GM23338 (cell line): ENCODE measurements around the gene SLC5A2.

Source experiments
- CREB1 ChIP-seq: fragments of 250-450 bp; sonication (Bioruptor Pico); IDR thresholded peaks from 2 replicates; pipeline ENCODE4 v1.5.0; 2020; ENCODE audit warnings: low read depth, mild to moderate bottlenecking, moderate library complexity
- CTCF ChIP-seq, 2 experiments: fragments of 200-600 bp in 1 of 2; sonication (generic) in 1 of 2; conservative IDR thresholded peaks; 2 replicates each; pipeline versions ENCODE4 v1.5.1 to v1.6.1; 2016 to 2017; ENCODE audit warnings: antibody characterized with exemption in 2 of 2, low read depth in 2 of 2, mild to moderate bottlenecking in 2 of 2, moderate library complexity in 1 of 2
- EZH2 ChIP-seq: fragments of 200-600 bp; sonication (generic); IDR thresholded peaks from one replicate; pipeline ENCODE4 v1.8.0; 2017; ENCODE audit warnings: antibody characterized with exemption, mild to moderate bottlenecking, low read depth; ENCODE audit not compliant: unreplicated experiment
- EZH2phosphoT487 ChIP-seq: fragments of 200-600 bp; sonication (generic); IDR thresholded peaks from one replicate; pipeline ENCODE4 v1.8.1; 2018; ENCODE audit warnings: antibody characterized with exemption; ENCODE audit not compliant: unreplicated experiment
- POLR2AphosphoS5 ChIP-seq: IDR thresholded peaks from 2 replicates; pipeline ENCODE4 v1.6.1; 2016; ENCODE audit warnings: antibody characterized with exemption, low read depth
- TF ChIP-seq, protein P1 (sequence below): IDR thresholded peaks from 2 replicates; pipeline ENCODE4 v1.6.1; 2016; ENCODE audit warnings: antibody characterized with exemption

DNA sequence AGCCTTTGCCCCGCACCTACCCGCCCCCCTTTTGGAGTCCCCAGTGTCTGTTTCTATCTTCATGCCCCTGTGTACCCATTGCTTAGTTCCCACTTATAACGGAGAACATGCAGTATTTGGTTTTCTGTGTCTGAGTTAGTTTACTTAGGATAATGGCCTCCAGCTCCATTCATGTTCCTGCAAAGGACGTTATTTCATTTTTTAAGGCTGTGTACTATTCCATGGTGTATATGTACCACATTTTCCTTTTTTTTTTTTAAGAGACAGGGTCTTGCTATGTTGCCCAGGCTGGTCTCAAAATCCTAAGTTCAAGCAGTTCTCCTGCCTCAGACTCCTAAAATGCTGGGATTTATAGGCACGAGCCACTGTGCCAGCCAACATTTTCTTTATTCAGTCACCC is 15.1 kb upstream of the SLC5A2 start:
- no peak for TF ChIP-seq CTCF (conservative IDR thresholded peaks at IDR 0.05; ENCODE audit: low read depth in 2 of 2)
- TF ChIP-seq POLR2AphosphoS5, result no peak
- no peak for TF ChIP-seq EZH2
- TF ChIP-seq EZH2phosphoT487, result no peak
- no peak for TF ChIP-seq CREB1
- TF ChIP-seq, protein P1, sequence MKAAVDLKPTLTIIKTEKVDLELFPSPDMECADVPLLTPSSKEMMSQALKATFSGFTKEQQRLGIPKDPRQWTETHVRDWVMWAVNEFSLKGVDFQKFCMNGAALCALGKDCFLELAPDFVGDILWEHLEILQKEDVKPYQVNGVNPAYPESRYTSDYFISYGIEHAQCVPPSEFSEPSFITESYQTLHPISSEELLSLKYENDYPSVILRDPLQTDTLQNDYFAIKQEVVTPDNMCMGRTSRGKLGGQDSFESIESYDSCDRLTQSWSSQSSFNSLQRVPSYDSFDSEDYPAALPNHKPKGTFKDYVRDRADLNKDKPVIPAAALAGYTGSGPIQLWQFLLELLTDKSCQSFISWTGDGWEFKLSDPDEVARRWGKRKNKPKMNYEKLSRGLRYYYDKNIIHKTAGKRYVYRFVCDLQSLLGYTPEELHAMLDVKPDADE, result no peak
